ENCODE results near the gene ARL14. TPM values are rescaled to one million over a fixed set of nuclear protein-coding genes. Genes with fewer than 3 reads are reported as not detected.

ARL14 gene
- total and polyA plus RNA-seq, 2 of the 13 experiments (the other 11 are each of a cell fraction or from before 2014, with no cell fraction given): 0.11 TPM; not detected in 1

- H2AFZ ChIP-seq (ENCODE audit: low read length): no peak overlapping the region
- H3K4me3 ChIP-seq (replicated peaks in 1 of 3; ENCODE audit: insufficient read depth in 1 of 3, low read depth in 2 of 3, low read length in 3 of 3): no peak overlapping the region
- no peaks in the 10 kb centered on the region for H3K27me3 ChIP-seq (ENCODE audit: control insufficient read depth in 1 of 2, insufficient read depth in 2 of 2, low read length in 2 of 2)
- intact Hi-C loops (cut with micrococcal nuclease; ENCODE audit: unreplicated experiment): no loop called here
- BruUV-seq (replicated peaks): no TSS peak
- H3K9ac ChIP-seq (ENCODE audit: insufficient read depth, low read depth, low read length): no peak overlapping the region
- H3K9me3 ChIP-seq (ENCODE audit: low read length): no peaks in the 10 kb centered on the region
- no peak for TF ChIP-seq RXRA (CRISPR knock-in tag; IDR thresholded peaks at IDR 0.05)
- no peak for TF ChIP-seq HOXD1 (CRISPR knock-in tag; IDR thresholded peaks at IDR 0.05)
- TF ChIP-seq EZH2 (conservative IDR thresholded peaks at IDR 0.05; ENCODE audit: low read depth, low read length): no peak
- no peak for TF ChIP-seq UBTF (CRISPR knock-in tag; IDR thresholded peaks at IDR 0.05)
- TF ChIP-seq NR1H2 (CRISPR knock-in tag; IDR thresholded peaks at IDR 0.05; ENCODE audit: borderline replicate concordance, low read depth): no peak
- TF ChIP-seq CEBPG (CRISPR knock-in tag; IDR thresholded peaks at IDR 0.05): no peak
- TF ChIP-seq ZFYVE20 (CRISPR knock-in tag; IDR thresholded peaks at IDR 0.05; ENCODE audit: borderline replicate concordance, low read depth): no peak
- no peak for TF ChIP-seq ZNF496 (CRISPR knock-in tag; IDR thresholded peaks at IDR 0.05; ENCODE audit: insufficient replicate concordance)
- no peak for DNase-seq (ENCODE audit: low spot score)
- no peaks in the 10 kb centered on the region for H3K36me3 ChIP-seq (replicated peaks in 1 of 2; ENCODE audit: control insufficient read depth in 1 of 2, insufficient read depth in 2 of 2, low read length in 2 of 2)
- no peak overlapping the region for H3K4me2 ChIP-seq (ENCODE audit: low read depth, low read length)
- ATAC-seq: no peak
- no peaks in the 10 kb centered on the region for H3K4me1 ChIP-seq (ENCODE audit: insufficient read depth, low read length)
- no peak overlapping the region for H3K27ac ChIP-seq (ENCODE audit: extremely low read length, insufficient read depth, low read length)
- in situ Hi-C loops (cut with HindIII; ENCODE audit: extremely low pct_ligation_motif_present, low pct_unique_long_range_greater_than_20kb): no loop called here
- CTCF ChIA-PET (ENCODE audit: low intra/inter-chr PET ratio, low total read pairs): no interaction called here
- no peaks in the 10 kb centered on the region for H3K79me2 ChIP-seq (ENCODE audit: insufficient read depth, low read length)
- no peak for FAIRE-seq
- WGBS (ENCODE audit: low lambda C conversion rate): 5% methylated on average over 3 of the region's 3 CpGs
- H4K20me1 ChIP-seq (ENCODE audit: insufficient read depth, low read length): no peaks in the 10 kb centered on the region
- POLR2A ChIA-PET: no interaction called here
Measured at GRCh38 chr3:160649596-160649995, 27.4 kb upstream of the ARL14 start.

- DNase-seq (ENCODE audit: low spot score): no peak
- Histone ChIP-seq H4K20me1 (ENCODE audit: insufficient read depth, low read length) (no peaks in the 10 kb centered on the region), H3K4me1 (ENCODE audit: insufficient read depth, low read length) (no peaks in the 10 kb centered on the region), H3K27ac (ENCODE audit: extremely low read length, insufficient read depth, low read length) (no peak overlapping the region), H2AFZ (ENCODE audit: low read length) (no peak overlapping the region), H3K79me2 (ENCODE audit: insufficient read depth, low read length) (no peaks in the 10 kb centered on the region), H3K36me3 (replicated peaks in 1 of 2; ENCODE audit: control insufficient read depth in 1 of 2, insufficient read depth in 2 of 2, low read length in 2 of 2) (no peaks in the 10 kb centered on the region), H3K9ac (ENCODE audit: insufficient read depth, low read depth, low read length) (no peak overlapping the region), H3K9me3 (ENCODE audit: low read length) (no peaks in the 10 kb centered on the region), H3K4me3 (replicated peaks in 1 of 3; ENCODE audit: insufficient read depth in 1 of 3, low read depth in 2 of 3, low read length in 3 of 3) (no peak overlapping the region), H3K4me2 (ENCODE audit: low read depth, low read length) (no peak overlapping the region), H3K27me3 (ENCODE audit: control insufficient read depth in 1 of 2, insufficient read depth in 2 of 2, low read length in 2 of 2) (no peaks in the 10 kb centered on the region)
- intact Hi-C loops (cut with micrococcal nuclease; ENCODE audit: unreplicated experiment): no loop called here
- FAIRE-seq: no peak
- ChIA-PET POLR2A (no interaction called here), CTCF (ENCODE audit: low intra/inter-chr PET ratio, low total read pairs) (no interaction called here)
- TF ChIP-seq CHCHD3 (CRISPR knock-in tag; IDR thresholded peaks at IDR 0.05): no peak
- no peak for TF ChIP-seq ZBTB20 (CRISPR knock-in tag; IDR thresholded peaks at IDR 0.05; ENCODE audit: borderline replicate concordance, low read depth)
- no peak for TF ChIP-seq KLF6 (CRISPR knock-in tag; IDR thresholded peaks at IDR 0.05)
- no peak for TF ChIP-seq ZC3H13 (CRISPR knock-in tag; IDR thresholded peaks at IDR 0.05)
- no peak for TF ChIP-seq ATF2 (CRISPR knock-in tag; IDR thresholded peaks at IDR 0.05)
- no peak for ATAC-seq
- no TSS peak for BruUV-seq (replicated peaks)
- in situ Hi-C loops (cut with HindIII; ENCODE audit: extremely low pct_ligation_motif_present, low pct_unique_long_range_greater_than_20kb): no loop called here
Measured at GRCh38 chr3:160653512-160653911, 23.4 kb upstream of the ARL14 start.
